ENCODE measurements around the gene RNF145. TPM values are rescaled to one million over a fixed set of nuclear protein-coding genes. Genes with fewer than 3 reads are reported as not detected.
A peak's percentile ranks its signal among the peaks of the same experiment; 100 is the strongest.
"Not testable (repeated sequence)": the region's sequence is repeated elsewhere in the genome, so short reads cannot be mapped to it uniquely, and the experiment has no call there.

The RNF145 gene
- 68.0 TPM for polyA plus RNA-seq (2013, experiment 1 of 2; ENCODE audit: insufficient read length)
- 71.0 TPM for polyA plus RNA-seq (2013, experiment 2 of 2; ENCODE audit: insufficient read length)

- DNase-seq: peak; percentile 87
These were observed at the start of gene RNF145 for GRCh38 chr5:159209438-159210209. RNF145 (minus strand) TSS chr5:159209553; CDS start chr5:159203617, 5,936 bp downstream.

DNA sequence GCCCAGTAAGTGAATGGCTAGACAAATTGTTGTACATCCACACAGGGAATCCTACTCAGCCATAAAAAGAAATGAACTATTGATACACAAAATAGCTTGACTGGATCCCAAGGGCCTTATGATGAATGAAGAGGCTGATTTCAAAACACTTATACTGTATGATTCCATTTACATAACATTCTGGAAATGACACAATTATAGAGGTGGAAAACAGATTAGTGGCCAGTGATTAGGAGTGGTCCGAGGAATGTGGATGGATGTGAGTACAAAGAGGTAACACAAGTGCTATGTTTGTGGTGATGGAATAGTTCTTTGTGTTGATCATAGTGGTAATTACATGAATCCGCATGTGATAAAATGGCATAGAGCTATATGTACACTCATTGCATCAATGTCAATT is 49.0 kb upstream of the RNF145 start:
- DNase-seq: no peak

DNA sequence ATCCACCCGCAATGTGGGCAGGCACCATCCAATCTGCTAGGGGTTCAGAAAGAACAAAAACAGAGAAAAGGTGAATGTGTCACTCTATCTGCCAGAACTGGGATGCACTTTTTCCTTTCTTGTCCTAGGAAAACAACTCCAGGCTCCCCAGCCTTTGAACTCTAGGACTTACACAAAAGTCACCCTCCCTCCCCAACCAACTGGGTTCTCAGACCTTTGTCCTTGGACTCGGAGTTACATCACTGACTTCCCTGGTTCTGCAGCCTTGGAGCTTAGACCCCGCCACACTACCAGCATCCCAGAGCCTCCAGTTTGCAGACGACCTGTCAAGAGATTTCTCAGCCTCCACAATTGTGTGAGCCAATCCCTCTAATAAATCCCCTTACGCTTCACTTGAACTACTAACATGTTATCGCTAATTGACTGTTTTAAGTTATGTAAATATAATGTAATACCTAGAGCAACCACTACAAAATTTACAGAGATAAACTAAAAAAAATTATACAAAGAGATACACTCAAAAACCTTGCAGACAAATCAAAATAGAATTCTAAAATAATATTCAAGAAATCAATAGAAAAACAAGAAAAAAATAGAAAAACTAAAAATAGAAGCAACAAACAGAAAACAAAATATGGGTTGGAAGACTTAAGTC is 48.4 kb upstream of the RNF145 start:
- DNase-seq: no peak

DNA sequence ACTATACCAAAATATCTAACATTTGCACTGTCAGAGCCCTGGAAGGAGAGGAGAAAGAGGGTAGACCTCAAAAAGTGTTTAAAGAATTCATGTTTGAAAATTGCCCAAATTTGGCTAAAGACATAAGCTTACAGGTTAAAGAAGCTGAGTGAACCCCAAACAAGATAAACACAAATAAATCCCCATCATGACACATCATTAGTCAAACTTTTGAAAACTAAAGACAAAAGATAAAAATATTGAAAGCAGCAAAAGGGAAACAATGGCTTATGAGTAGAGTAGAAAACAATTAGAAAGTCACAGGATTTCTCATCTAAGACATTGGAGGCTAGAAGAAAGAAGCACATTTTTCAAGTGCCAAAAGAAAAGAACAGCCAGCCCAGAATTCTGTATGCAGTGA is 47.7 kb upstream of the RNF145 start:
- DNase-seq: no peak

DNA sequence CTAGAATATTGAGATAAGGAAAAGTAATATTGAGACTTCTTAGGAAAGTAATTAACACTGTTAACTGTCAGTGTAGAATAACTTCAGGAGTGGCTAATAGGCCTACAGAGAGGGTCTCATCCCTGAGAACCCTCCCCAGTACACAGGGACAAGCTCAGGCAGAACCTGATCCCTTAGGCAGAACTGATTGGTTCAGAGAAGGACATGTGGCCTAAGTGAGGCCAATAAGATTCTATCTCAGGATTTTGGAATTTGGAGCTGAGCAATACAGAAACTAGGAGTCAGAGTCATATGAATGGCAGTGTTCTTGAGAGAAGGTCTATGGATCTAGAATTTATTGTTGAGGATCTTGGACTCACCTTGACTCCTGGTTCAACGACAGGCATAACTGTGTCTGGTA is 42.8 kb upstream of the RNF145 start:
- DNase-seq: no peak

DNA sequence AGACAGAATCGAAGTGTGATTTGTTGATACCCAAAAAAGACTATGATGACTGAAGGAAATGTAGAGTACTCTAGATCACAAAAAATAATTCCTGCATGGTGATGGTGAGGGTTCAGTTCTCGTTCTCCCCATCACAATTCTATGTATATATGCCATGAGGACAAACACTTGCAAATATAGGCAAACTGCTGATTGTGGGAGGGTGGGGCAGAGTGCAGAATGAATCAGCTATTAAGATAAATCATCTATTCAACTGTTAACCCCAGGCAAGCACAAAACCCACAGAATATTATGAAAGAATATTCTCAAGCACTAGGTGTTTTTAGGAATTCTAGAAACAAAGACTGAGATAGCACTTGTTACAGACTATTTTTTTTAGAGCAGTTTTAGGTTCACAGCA is 39.8 kb upstream of the RNF145 start:
- no peak for DNase-seq

DNA sequence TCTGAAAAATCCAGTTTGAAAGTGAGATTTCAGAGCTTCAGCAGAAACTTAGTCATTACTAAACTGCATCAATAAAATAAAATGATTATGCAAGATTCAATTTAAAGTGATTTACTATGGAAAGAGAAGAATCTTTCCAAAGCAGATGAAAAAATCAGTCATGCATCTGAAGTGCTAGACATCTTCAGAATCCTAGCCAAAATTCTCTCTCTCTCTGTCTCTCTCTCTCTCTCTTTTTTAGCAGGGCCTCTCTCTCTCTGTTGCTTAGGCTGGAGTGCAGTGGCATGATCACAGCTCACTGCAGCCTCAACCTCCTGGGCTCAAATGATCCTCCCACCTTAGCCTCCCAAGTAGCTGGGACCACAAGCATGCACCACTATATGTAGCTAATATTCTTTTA is 35.5 kb upstream of the RNF145 start:
- no peak for DNase-seq

GRCh38 chr5:159244163-159244562 is 34.8 kb upstream of the RNF145 start:
- DNase-seq: no peak

GRCh38 chr5:159243385-159243784 is 34.0 kb upstream of the RNF145 start:
- DNase-seq: no peak

DNA sequence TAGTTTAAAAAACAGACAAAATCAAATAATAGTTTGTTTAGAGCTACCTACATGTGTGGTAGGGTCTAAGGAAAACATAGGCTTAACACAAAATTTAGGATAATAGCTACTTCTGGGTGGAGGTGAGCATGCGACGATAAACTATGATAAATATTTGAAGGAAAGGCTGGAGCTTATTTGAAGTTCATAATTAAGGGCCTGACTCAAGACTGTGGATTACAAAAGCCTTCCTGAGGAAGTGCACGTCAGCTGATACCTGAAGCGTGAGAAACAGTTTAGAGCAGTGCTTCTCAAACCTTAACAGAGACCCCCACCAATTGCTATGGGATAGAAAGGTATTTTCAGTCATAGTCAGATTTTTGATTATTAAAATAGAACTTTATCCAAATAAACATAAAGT is 33.3 kb upstream of the RNF145 start:
- DNase-seq: no peak

DNA sequence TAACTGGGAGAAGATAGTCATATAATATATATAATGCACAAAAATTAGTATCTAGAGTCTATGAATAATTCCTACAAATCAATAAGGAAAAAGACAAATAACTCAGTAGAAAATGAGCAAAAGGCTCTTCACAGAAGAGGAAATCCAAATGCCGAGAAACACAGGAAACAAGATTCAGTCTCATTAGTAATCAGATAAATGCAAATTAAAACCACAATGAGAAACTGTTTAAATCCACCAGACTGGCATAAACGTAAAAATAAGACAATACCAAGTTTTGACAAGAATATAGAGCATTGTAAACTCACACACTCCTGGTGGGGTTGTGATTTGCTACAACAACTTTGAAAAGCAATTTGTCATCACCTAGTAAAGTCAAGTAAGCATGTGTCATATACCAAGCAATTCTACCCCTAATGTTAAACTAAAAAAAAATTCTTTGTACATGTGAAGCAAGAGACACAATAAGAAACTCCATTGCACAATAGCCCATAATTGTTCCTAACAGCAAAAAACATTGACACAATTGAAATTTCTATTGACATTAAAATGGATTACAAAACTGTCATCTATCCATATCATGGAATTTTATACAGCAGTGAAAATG is 32.7 kb upstream of the RNF145 start:
- peak; percentile 4 for DNase-seq

DNA sequence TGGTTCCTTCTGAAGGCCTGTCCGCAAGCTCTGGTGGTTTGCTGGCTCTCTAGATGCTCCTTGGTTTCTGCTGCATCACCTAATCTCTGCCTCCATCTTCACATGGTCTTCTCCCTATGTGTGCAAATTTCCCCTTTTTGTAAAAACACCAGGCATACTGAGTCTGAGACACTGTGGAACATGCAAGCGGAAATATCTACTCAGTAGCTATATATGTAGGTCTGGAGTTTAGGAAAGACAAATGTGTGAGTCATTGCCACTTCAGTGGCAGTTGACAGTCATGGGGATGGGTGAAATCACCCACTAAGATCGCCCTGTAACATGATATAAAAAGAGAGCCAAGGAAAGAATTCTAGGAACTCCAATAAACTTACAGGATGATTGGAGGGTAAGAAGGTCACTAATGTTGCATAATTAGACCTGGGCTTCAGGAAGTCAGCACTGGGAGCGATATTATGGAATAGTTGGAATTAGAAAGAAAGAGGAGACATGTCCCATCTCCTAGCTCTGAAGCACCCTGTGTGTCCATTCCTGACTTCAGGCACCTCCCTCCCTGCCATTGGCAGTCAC is 31.0 kb upstream of the RNF145 start:
- DNase-seq: peak; percentile 62

GRCh38 chr5:159235871-159236520 is 26.6 kb upstream of the RNF145 start:
- DNase-seq: peak; percentile 18

- no peak for DNase-seq
These were observed 21.8 kb upstream of the RNF145 start for GRCh38 chr5:159231167-159231566.

DNA sequence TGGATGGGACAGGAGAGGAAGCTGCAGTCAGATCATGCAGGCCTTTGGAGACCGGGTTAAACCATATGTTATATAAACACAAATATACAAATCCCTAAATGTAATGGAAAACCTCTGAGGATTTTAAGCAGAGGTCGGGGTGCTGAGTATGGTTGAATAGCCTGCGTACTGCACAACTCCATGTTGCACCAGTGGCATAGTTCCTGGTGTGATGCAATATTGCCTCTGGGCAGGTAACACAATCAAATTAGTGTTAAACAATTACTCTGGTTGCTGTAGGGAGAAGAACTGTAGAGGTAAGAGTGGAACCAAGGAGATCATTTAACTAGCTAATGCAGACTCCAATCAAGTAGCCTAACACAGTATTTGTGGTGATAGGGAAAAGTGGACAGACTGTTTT is 21.3 kb upstream of the RNF145 start:
- no peak for DNase-seq

GRCh38 chr5:159228097-159228496 is 18.7 kb upstream of the RNF145 start:
- DNase-seq: not testable (repeated sequence)

GRCh38 chr5:159227452-159227851 is 18.1 kb upstream of the RNF145 start:
- DNase-seq: no peak

DNA sequence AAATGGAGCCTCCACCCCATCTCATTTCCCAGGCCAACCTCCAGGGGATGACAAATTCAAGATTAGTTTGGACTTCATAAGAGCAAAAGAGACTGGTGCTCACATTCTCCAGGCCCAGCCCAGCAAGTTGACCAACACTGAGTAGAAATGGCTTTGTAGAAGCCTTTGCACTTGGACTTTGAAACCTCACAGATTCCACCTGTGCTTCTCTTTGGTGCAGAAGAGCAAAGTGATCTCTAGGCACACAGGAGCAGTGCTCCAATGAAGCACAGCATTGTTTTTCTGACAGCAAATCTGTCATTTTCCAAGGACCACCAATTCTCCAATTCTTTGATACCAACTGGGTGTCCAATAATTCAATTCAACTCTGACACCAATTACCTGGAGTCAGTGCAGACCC is 17.1 kb upstream of the RNF145 start:
- no peak for DNase-seq

GRCh38 chr5:159224471-159224870 is 15.1 kb upstream of the RNF145 start:
- DNase-seq: no peak

GRCh38 chr5:159223469-159223868 is 14.1 kb upstream of the RNF145 start:
- DNase-seq: no peak

DNA sequence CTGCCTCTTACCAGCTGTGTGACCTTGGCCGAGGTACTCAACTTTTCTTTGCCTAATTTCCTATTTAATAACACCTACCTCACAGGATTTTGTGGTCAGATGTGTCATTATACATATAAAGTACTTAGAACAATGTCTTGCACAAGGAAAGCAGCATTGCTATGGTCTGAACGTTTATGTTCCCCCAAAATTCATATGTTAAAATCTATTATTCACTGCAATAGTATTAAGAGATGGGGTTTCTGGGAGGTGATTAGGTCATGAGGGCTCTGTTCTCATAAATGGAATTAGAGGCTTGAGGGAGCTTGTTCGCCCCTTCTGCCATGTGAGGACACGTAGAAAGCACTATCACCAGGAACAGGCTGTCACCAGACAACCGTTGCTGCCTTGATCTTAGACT is 10.9 kb upstream of the RNF145 start:
- no peak for DNase-seq

- DNase-seq: peak; percentile 83
These were observed 9.3 kb upstream of the RNF145 start for GRCh38 chr5:159218595-159219023.

DNA sequence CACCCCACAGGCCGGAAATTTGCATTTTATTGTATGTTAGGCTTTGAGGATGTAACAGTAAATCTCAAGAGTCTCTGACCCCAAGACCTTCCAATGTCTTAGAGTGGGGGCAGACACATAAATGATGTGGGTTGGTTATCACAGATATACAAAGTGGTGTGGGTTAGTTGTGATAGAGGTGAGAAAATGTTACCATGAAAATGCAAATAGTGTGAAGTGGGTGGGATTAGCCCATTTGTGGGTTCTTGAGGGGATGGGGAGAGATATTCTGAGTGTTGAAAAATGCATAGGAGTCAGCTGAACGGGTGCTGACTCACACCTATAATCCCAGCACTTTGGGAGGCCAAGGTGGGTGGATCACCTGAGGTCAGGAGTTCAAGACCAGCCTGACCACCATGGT is 7.9 kb upstream of the RNF145 start:
- no peak for DNase-seq

Measured in fibroblast of skin of abdomen (primary cell).